Neural cell (in vitro differentiated cells): ENCODE results near the gene SYDE2. TPM values are rescaled to one million over a fixed set of nuclear protein-coding genes. Genes with fewer than 3 reads are reported as not detected.
"Not testable (repeated sequence)": the region's sequence is repeated elsewhere in the genome, so short reads cannot be mapped to it uniquely, and the experiment has no call there.

Experiments used
- H2AFZ ChIP-seq: fragments of 200-600, 300-800 bp; sonication (generic), shearing (Covaris generic); 2 replicates; pipeline ENCODE4 v1.6.0; 2014; ENCODE audit warnings: low read depth, mild to moderate bottlenecking, antibody characterized with exemption, low read length, moderate library complexity
- H3F3A ChIP-seq: fragments of 200-600 bp; shearing (Covaris generic); 2 replicates; pipeline ENCODE4 v1.6.1; 2016; ENCODE audit warnings: mild to moderate bottlenecking, moderate library complexity, mixed read lengths, antibody characterized with exemption, low read length; ENCODE audit not compliant: insufficient read depth, poor library complexity, severe bottlenecking
- H3K27ac ChIP-seq: fragments of 200-600, 300-800 bp; sonication (generic), shearing (Covaris generic); 2 replicates; pipeline ENCODE4 v1.5.1; 2014; ENCODE audit warnings: mild to moderate bottlenecking, low read length, moderate library complexity
- H3K27me3 ChIP-seq: fragments of 300-800, 200-600 bp; sonication (generic), shearing (Covaris generic); 2 replicates; pipeline ENCODE4 v1.6.0; 2014; ENCODE audit warnings: mild to moderate bottlenecking, low read depth, low read length, moderate library complexity; ENCODE audit not compliant: insufficient read depth
- H3K36me3 ChIP-seq: fragments of 300-800, 200-600 bp; sonication (generic), shearing (Covaris generic); 2 replicates; pipeline ENCODE4 v1.5.1; 2014; ENCODE audit warnings: mild to moderate bottlenecking, antibody characterized with exemption, low read length, moderate library complexity; ENCODE audit not compliant: insufficient read depth
- H3K4me2 ChIP-seq: fragments of 300-800, 200-600 bp; sonication (generic), shearing (Covaris generic); 2 replicates; pipeline ENCODE4 v1.6.0; 2014; ENCODE audit warnings: mild to moderate bottlenecking, low read length
- H3K4me3 ChIP-seq: fragments of 300-800, 200-600 bp; sonication (generic), shearing (Covaris generic); 2 replicates; pipeline ENCODE4 v1.5.1; 2014; ENCODE audit warnings: mild to moderate bottlenecking, low read length, moderate library complexity
- H3K79me2 ChIP-seq: fragments of 200-600 bp; shearing (Covaris generic); replicated peaks from 2 replicates; pipeline ENCODE4 v1.6.0; 2014; ENCODE audit warnings: mild to moderate bottlenecking, low read length, moderate library complexity; ENCODE audit not compliant: insufficient read depth
- H3K9ac ChIP-seq: fragments of 300-800, 200-600 bp; sonication (generic), shearing (Covaris generic); 2 replicates; pipeline ENCODE4 v1.6.1; 2016; ENCODE audit warnings: mild to moderate bottlenecking, low read length, mixed read lengths
- H3K9me2 ChIP-seq: fragments of 200-600 bp; shearing (Covaris generic); 2 replicates; pipeline ENCODE4 v1.6.1; 2016; ENCODE audit warnings: mild to moderate bottlenecking, low read length, mixed read lengths; ENCODE audit not compliant: insufficient read depth
- H3K9me3 ChIP-seq: fragments of 200-600, 300-800 bp; sonication (generic), shearing (Covaris generic); 2 replicates; pipeline ENCODE4 v1.6.1; 2016; ENCODE audit warnings: mild to moderate bottlenecking, mixed run types, low read length, moderate library complexity, mixed read lengths
- H4K20me1 ChIP-seq: fragments of 200-600 bp; shearing (Covaris generic); 2 replicates; pipeline ENCODE4 v1.6.1; 2016; ENCODE audit warnings: mild to moderate bottlenecking, mixed run types; ENCODE audit not compliant: insufficient read depth
- EP300 ChIP-seq: fragments of 450-650 bp; conservative IDR thresholded peaks from 2 replicates; pipeline ENCODE4 v1.6.1; 2014; ENCODE audit warnings: antibody characterized with exemption, mild to moderate bottlenecking, moderate library complexity; ENCODE audit not compliant: poor library complexity, severe bottlenecking
- EZH2 ChIP-seq: fragments of 200-600, 300-800 bp; shearing (Covaris generic), sonication (generic); IDR thresholded peaks from 2 replicates; pipeline ENCODE4 v1.6.1; 2014; ENCODE audit warnings: antibody characterized with exemption, low read length, borderline replicate concordance, mild to moderate bottlenecking; ENCODE audit not compliant: insufficient read depth, poor library complexity, severe bottlenecking
- MXI1 ChIP-seq: fragments of 450-650 bp; conservative IDR thresholded peaks from 2 replicates; pipeline ENCODE4 v1.6.1; 2014; ENCODE audit warnings: antibody characterized with exemption, mild to moderate bottlenecking; ENCODE audit not compliant: poor library complexity, severe bottlenecking
- POLR2AphosphoS5 ChIP-seq: IDR thresholded peaks from 2 replicates; pipeline ENCODE4 v1.6.1; 2012
- RAD21 ChIP-seq: fragments of 450-650 bp; conservative IDR thresholded peaks from 2 replicates; pipeline ENCODE4 v1.6.1; 2014; ENCODE audit warnings: antibody characterized with exemption, mild to moderate bottlenecking, moderate library complexity
- REST ChIP-seq: IDR thresholded peaks from 2 replicates; pipeline ENCODE4 v1.6.1; 2012; ENCODE audit warnings: borderline replicate concordance
- SMC3 ChIP-seq: fragments of 450-650 bp; conservative IDR thresholded peaks from 2 replicates; pipeline ENCODE4 v1.6.1; 2014; ENCODE audit warnings: antibody characterized with exemption, mild to moderate bottlenecking, moderate library complexity; ENCODE audit not compliant: poor library complexity
- TAF1 ChIP-seq: IDR thresholded peaks from 2 replicates; pipeline ENCODE4 v1.6.1; 2012; ENCODE audit warnings: low read depth
- polyA plus RNA-seq: library from polyadenylated mRNA; depleted of rRNA; stranded (reverse); fragments of >200 nt; gene quantifications from 2 replicates; pipeline ENCODE4 v1.2.3, GENCODE V29; 2014
- TF ChIP-seq, protein P1 (sequence below): fragments of 450-650 bp; IDR thresholded peaks from 2 replicates; pipeline ENCODE4 v1.5.1; 2014; ENCODE audit warnings: antibody characterized with exemption, mild to moderate bottlenecking, moderate library complexity; ENCODE audit not compliant: poor library complexity, severe bottlenecking

Gene SYDE2
- polyA plus RNA-seq, 1 donor from 2014 or later = 0.66 TPM

DNA sequence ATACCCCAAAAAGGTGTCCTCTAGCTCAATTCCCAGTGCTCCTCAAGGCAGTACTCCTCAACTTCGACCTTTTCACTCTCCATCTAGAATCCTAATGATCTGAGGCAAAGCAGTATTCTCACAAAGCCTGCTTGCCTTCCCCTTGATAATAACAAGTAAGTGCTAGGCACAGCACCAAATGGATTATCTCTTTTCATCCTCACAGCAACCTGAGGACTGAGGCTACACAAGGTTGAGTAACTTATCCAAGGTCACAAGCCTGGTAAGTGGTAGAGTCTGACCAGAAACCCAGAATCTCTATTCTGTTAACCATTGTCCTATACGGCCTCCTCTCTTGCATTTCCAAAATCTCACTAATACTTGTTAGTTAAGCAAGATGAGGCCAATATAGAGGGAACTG lies 5.1 kb downstream of the SYDE2 start:
- no peaks in the 10 kb centered on the region for H3K9me3 ChIP-seq
- no peaks in the 10 kb centered on the region for H3K9me2 ChIP-seq
- H3K4me2 ChIP-seq = no peak overlapping the region
- H3F3A ChIP-seq = no peaks in the 10 kb centered on the region
- TF ChIP-seq EP300 (no peak), REST (no peak), TAF1 (no peak), MXI1 (no peak), POLR2AphosphoS5 (no peak), EZH2 (no peak), RAD21 (no peak), SMC3 (no peak)
- TF ChIP-seq, protein P1, sequence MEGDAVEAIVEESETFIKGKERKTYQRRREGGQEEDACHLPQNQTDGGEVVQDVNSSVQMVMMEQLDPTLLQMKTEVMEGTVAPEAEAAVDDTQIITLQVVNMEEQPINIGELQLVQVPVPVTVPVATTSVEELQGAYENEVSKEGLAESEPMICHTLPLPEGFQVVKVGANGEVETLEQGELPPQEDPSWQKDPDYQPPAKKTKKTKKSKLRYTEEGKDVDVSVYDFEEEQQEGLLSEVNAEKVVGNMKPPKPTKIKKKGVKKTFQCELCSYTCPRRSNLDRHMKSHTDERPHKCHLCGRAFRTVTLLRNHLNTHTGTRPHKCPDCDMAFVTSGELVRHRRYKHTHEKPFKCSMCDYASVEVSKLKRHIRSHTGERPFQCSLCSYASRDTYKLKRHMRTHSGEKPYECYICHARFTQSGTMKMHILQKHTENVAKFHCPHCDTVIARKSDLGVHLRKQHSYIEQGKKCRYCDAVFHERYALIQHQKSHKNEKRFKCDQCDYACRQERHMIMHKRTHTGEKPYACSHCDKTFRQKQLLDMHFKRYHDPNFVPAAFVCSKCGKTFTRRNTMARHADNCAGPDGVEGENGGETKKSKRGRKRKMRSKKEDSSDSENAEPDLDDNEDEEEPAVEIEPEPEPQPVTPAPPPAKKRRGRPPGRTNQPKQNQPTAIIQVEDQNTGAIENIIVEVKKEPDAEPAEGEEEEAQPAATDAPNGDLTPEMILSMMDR = no peak
- no peak overlapping the region for H2AFZ ChIP-seq
- H3K79me2 ChIP-seq = peaks cover 4% of the 10 kb centered on the region
- H3K36me3 ChIP-seq = no peaks in the 10 kb centered on the region
- H3K27ac ChIP-seq = no peak overlapping the region
- H3K9ac ChIP-seq = no peak overlapping the region
- no peaks in the 10 kb centered on the region for H4K20me1 ChIP-seq
- H3K27me3 ChIP-seq = peaks cover 7% of the 10 kb centered on the region
- H3K4me3 ChIP-seq = no peak overlapping the region

- not testable (repeated sequence) for H4K20me1 ChIP-seq, H3F3A ChIP-seq, H3K27me3 ChIP-seq, H3K9ac ChIP-seq, H3K27ac ChIP-seq, H3K9me3 ChIP-seq, H3K79me2 ChIP-seq, H2AFZ ChIP-seq, H3K4me3 ChIP-seq, H3K4me2 ChIP-seq, H3K36me3 ChIP-seq, H3K9me2 ChIP-seq
Measured at GRCh38 chr1:85192129-85192528, 8.7 kb downstream of the SYDE2 start.

DNA sequence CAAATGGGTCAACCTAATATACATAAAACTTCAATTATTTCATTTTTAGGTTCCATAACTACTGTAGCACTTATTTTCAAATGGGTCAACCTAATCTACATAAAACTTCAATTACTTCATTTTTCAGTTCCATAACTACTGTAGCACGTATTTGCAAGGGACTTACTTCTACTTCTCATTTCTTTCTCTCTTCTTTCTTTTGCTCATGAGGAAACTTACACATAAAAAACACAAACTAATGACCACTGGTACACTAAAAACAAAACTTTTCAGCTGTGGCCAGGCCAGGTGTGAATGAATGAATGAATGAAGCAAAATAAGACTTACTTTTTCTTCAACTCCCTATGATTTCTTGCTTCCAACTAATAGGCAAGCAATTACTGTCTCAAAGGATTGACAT lies 11.7 kb downstream of the SYDE2 start:
- H3K9ac ChIP-seq = no peak overlapping the region
- H3K4me2 ChIP-seq = no peak overlapping the region
- H4K20me1 ChIP-seq = no peaks in the 10 kb centered on the region
- no peaks in the 10 kb centered on the region for H3K36me3 ChIP-seq
- no peaks in the 10 kb centered on the region for H3K79me2 ChIP-seq
- no peak overlapping the region for H2AFZ ChIP-seq
- H3F3A ChIP-seq = no peaks in the 10 kb centered on the region
- TF ChIP-seq POLR2AphosphoS5 = no peak
- no peak for TF ChIP-seq REST
- TF ChIP-seq SMC3 = no peak
- no peak for TF ChIP-seq TAF1
- TF ChIP-seq, protein P1 = no peak
- TF ChIP-seq MXI1 = no peak
- TF ChIP-seq RAD21 = no peak
- no peak for TF ChIP-seq EZH2
- no peak for TF ChIP-seq EP300
- H3K9me2 ChIP-seq = no peaks in the 10 kb centered on the region
- H3K27ac ChIP-seq = no peak overlapping the region
- H3K4me3 ChIP-seq = no peak overlapping the region
- no peaks in the 10 kb centered on the region for H3K9me3 ChIP-seq
- H3K27me3 ChIP-seq = no peaks in the 10 kb centered on the region
